Central memory CD4-positive, alpha-beta T cell (primary cell): ENCODE measurements around the gene STUB1.
"Not testable (repeated sequence)": the region's sequence is repeated elsewhere in the genome, so short reads cannot be mapped to it uniquely, and the experiment has no call there.

Experiments
- DNase-seq: peaks from one replicate; pipeline ENCODE4 v3.0.0; 2022

The STUB1 gene

DNA sequence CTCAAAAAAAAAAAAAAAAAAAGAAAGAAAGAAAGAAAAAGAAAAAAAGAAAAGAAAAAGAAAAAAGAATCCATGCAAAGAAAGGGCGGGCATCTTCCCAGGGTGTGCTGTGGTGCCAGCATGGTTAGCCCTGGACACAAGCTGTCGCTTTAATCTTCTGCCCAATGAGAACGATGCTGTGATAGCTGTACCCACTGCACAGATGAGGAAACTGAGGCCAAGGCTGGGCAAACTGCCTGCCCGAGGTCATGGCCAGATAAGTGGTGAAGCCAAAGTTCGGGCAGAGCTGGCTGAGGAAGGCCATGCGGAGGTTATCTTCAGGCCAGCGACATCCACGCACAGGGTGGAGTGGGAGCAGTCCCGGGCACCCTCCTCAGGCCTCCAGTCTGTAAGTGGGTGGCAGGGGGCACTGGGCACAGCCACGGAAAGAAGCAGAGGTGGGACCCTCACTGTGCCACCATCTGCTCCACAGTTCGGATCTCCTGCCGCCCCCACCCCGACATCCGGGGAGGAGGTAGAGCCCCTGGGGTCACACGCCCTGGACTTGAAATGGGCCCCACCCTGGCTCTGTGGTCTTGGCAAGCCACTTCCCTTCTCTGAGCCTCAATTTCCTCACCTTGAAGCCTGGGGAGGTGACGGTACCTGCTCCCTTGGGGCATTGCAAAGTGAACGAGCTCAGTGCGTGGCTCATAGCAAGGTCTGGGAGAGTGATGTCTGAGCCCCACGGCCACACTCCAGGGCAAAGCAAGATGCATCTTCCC is 18.9 kb downstream of the STUB1 start:
- DNase-seq = peak; percentile 45

DNA sequence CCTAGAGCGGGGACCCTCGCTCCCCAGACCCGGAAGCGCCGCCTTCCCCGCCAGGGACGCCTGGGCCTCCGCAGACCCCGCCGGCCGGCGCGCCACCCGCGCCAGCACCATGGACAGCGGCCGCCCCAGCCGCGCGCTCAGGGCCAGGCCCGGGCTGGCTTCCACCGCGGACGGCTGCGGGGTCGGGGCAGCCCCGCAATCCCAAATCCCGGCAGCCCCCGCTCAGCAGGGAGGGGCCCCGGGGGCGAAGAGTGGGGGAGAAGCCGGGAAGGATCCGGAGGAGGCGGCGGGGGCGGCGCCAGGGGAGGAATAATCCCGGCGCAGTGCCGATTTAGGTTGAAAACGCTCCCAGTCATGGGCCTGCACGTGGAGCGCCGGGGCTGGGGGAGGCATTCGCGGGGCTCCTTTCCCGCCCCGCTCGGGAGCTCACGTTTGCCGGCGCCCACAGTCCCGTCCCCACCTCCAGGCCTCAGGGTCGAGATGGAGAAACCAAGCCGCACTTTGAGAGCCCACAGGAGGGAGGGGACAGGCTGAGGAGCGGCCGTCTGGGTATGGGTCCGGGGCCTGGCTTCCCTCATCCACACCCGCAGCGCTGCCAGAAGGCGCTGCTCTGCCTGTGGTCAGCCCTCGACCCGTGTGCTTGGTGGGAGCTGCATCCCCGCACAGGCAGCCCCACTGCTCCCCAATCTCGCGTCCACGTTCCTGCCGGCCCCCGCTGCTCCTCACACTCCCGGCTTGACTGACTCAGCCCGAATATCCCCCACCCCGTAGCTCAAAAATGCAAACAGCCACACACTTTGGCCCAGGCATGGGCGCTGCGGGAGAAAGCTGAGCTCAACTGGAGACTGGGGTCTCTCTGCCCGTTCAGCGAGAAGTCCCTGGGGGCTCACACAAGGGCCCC is 20.7 kb downstream of the STUB1 start:
- DNase-seq = peak; percentile 50

DNA sequence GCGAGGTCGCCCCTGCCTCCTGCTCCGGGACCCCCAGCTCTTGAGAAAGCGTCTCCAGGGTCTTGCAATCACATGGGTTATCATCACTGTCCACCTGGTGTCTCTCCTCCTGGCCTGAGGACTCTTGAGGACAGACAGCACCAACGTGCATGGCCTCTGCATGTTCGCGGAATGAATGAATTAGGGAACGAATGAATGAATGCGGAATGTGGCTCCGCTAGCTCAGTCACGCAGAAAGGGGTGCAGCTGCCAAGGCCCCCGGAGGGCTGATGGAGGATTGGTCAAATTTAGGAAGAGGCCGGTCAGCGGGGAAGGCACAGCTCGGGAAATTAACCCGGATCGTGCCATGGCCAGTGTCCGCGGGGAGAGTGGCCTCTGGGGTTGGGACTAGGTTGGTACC is 22.1 kb downstream of the STUB1 start:
- no peak for DNase-seq

DNA sequence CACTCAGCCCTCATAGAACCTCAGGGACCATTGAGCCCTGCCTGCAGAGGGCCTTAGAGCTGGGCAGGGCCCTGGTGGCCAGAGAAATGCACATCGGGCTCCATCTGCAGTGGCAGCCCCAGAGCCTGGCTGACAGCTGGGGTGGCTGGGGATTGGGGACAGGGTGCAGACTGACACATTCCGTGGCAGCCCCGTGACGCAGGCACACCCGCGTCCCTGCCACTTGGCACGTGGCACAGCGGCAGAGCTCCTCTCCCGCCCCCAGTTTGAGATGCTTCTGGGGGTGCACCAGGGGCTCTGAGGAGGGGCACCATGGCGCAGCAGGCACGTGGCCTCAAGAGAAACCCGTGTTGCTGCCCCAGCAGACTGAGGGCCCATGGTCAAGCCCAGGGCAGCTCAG is 23.2 kb downstream of the STUB1 start:
- no peak for DNase-seq

DNA sequence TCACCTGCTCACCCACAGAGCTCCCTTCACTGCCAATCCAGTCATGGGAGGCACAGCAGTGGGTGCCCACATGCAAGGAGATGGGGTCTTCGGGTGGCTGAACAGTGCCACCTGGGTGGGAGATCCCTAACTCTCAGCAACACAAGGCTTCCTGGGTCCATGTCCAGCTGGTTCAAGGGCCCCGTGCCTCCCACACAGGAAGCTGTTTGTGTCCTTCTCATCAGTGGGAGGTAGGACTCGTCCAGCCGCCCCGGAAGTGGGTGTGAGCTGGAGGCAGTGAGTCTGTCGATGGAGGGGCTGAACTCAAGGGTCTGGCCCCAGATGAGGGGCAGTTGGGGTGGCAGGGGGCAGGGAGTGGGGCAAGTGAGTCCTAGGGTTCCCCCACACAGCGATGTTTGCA is 23.8 kb downstream of the STUB1 start:
- DNase-seq = no peak

DNA sequence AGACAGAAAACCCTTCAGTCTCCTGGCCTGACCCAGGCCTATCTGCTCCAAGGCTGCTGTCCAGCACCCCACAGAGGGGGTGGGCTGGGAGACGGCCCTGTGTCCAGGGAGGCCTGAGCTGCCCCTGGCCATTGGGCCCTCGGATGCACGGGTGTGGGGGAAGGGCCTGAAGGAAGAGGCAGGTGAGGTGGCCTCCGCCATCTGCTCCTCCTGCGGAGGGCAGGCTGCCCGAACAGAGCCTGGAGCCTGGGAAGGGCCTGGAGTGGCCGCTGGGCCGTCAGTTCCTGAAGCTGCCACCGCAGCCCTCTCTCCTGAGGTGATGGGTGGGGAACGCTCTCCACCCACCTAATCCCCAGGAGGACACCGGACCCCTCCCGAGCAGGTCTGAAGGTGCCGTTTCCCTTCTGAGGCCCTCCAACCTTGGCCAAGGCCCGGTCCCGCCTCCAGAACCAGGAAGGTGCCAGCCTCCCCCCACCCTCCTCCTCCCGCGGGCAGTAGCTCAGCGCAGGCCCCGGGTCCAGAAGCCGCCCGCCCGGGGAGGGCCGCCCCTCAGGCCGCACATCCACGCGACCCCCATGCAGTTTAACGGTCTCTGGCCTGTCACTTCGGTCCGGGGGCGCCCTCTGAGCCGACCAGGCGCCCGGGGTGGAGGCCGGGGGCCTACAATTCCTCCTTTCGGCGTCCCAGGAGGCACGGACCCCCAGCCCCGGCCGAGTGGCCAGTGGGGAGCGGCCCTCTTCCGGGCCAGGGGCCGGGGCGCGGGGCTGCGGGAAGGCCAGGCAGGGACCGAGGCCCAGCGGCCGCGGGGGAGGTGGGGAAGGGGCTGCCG is 24.6 kb downstream of the STUB1 start:
- no peak for DNase-seq

DNA sequence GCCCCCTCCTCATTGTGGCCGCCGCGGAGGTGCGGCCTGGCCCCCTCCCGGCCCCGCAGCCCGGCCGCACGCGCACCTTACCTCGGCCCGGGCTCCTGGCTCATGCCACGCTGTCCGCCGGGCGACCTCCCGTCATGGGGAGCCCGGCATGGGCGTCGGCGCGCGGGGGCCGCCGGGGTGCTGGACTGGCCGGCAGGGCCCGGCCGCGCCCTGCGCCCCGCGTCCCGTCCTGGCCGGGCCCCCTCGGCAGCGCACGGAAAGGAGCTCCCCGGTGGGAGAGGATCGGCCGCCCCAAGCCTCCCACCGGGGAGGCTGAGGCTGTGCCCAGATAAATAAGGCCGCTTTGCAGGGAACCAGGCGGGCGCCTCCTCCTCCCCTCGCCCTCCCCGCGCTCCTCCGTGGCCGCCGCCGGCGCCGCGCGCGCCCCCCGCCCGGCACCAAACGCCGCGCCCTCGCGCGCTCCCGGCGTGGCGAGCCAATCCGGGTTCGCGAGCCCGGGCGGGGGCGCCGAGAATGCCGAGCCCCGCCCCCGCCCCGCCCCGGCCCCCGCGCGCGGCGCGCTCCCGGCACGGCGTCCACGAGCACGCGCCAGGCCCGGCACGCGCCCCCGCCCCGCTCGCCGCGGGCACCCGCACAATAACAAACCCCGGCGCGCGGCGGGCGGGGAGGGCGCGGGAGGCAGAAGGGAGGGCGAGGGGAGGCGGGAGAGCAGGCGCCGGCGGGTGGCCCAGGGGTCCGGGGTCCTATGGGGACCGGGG is 25.4 kb downstream of the STUB1 start, which contains the start of gene FBXL16:
Gene FBXL16 (minus strand): TSS at position 371 of the 758 bp plus-strand sequence. CDS start 8,396 bp downstream, outside the sequence.
- DNase-seq = no peak

DNA sequence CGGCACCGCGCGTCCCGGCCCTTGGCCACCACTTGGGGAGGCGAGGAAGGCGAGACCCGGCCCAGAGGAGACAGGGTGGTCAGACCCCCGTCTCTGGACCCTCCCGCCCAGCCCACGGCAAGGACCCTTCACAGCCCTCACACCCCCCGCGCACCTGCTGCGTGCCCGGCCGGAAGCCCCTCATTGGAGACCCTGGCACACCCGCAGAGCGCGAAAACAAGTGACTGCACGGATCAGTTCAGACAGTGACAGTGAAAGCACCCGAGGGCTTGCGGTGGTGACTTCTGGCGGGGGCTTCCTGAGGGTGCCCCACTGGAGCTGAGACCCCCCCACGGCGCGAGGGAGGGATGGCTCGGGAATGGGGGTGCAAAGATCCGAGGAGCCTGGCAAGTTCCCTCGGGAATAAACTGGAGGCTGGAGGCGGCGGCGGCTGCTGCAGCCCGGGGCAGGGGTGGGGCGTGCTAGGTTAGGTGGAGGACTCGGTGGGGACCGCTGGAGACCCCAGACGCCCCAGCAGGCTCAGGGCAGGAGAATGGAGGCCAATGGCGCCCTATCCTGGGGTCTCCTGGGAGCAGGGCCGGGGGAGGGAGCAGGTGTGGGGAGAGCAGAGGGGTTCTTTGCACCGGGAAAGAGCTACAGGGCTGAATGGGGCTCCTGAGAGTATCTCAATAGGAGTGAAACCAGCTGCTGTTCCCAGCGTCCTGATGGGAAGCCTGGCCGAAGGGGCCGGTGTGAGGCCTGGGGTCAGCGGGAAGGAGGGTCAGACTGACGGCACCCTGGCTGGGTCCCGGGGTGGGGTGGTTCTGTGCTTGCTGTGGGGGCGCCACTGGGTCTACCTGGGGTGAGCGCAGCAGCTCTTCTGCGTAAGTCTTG is 26.2 kb downstream of the STUB1 start:
- no peak for DNase-seq

DNA sequence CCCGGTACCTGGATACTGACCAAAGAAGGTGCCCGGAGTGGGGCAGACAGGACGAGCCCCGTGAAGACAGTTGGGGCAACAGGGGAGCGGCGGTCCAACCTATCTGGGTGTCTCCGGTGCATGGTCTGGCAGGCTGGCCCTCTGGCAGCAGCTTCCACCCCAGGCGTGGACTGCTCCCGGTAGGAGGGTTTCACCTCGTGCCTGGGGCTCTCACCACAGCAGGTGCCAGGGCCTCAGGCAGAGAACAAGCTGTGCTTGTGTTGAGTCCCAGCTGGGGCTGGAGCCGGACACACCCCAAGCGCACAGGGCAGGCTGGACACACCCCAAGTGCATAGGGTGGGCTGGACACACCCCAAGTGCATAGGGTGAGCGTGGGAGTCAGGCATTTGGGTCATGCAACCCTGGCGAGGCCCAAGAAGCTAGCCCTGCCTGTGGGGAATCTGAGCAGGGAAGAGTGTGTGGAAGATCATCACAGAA is 26.9 kb downstream of the STUB1 start:
- no peak for DNase-seq

DNA sequence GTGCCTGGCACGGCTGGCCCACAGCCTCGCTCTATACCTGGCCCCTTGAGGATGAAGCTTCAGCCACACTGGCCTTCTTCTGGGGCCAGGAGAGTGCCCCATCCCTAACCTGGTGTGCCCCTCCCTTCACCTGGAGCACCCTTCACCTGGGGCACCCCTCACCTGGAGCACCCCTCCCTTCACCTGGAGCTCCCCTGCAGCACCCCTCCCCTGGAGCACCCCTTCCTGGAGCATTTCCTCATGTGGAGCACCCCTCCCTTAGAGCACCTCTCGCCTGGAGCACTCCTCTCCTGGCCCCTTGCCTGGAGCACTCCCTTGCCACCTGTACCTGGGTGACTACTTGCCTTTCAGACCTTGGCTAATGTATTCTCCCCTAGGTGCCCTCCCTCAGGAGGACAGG is 27.8 kb downstream of the STUB1 start:
- no peak for DNase-seq

DNA sequence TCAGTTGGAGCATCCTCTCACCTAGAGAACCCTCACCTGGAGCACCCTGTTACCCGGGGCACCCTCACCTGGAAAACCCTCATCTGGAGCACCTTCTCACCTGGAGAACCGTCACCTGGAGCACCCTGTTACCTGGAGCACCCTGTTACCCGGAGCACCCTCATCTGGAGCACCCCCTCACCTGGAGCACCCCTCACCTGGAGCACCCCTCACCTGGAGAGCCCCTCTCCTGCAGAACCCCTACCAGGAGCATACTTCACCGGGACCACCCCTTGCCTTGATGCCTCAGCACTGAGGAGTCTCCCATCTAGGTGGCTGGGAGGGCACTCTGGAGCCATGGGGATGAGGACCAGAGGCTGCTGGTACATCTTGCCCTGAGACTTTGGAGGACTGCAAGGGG is 28.7 kb downstream of the STUB1 start:
- no peak for DNase-seq

DNA sequence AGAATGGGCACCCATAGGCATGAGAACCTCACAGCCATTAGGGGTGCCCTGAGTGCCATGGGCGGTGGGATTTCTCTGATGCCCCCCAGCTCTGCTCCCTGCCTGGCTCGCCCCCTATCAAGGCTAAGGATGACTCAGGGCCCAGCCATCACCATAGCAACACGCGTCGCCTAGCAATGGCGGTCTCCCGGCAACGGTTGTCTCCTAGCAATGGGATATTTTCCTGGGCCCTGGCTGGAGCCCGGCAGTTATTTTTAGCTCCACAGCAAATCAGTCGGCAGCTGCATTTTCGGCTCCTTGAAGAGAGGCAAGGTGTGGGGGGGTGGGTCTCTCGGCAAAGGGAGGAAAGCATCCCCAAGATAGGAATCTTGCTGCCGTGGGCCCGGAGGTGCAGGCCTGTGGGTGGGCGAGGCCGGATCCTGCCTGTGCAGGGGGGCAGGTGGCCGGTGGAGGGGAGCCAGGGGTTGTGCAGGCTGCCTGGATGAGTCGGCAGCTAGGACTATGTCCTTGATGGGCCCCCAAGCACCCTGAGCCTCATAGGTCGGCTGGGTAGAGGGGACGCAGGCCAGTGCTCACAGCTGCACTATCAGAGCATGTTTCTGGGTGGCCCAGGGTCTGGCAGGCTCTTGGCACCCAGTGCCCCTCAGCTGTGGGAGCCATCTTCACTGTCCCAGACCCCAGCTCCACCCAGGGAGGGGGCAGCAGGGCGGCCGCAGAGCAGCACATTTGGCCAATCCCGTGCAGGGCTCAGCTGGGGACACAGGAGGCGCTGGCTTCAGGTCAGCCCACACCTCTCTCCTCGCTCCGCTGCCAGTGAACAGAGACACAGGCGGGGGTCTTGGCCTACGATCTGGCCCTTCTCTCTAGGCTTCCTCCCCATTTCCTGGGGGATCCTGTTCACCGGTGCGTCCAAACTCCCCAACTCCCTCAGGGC is 29.6 kb downstream of the STUB1 start:
- no peak for DNase-seq

DNA sequence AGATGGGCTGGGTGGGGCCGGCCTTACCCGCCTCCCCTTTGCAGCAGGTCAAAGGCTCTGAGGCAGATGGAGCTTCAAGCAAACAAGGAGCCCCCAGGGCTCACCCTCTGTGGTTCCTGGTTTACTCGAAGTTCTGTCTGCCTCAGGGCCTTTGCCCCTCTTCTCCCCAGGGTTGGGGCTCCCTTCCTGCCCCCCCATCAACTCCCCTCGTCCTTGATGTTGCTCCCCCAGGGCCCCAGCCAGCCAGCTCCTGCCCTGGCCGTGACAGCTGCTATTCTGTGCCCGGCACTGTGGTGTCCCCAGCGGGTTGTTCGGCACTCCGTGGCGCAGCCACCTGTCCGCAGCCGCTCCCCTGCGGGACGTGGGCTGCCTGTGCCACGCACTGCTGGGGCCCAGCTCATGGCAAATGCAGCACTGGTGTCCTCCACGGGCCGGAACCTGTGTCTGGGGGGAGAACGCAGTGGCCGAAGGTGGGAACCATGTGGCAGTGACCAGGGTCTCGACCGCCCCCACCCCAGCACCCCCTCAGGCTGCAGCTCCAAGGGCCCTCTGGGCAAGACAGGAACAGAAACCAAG is 30.4 kb downstream of the STUB1 start:
- DNase-seq = no peak

DNA sequence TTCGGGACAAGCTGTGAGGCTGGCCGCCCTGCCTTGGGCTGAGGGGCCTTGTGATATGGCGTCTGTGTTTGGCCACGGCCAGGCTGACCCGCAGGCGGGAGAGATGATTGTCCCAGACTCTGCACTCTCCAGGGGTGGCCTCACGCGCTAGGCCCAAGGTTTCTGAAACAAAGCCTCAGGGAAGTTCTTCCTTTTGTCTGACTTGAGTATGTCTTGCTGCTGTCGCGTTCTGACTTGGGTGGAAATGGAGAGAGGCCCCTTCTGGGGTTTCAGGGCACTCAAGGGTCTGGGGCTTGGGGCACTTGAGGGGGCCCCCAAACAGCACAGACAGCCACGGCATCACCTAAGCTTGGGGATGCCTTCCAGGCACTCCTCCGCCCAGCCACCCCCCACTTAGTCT is 30.9 kb downstream of the STUB1 start:
- no peak for DNase-seq

DNA sequence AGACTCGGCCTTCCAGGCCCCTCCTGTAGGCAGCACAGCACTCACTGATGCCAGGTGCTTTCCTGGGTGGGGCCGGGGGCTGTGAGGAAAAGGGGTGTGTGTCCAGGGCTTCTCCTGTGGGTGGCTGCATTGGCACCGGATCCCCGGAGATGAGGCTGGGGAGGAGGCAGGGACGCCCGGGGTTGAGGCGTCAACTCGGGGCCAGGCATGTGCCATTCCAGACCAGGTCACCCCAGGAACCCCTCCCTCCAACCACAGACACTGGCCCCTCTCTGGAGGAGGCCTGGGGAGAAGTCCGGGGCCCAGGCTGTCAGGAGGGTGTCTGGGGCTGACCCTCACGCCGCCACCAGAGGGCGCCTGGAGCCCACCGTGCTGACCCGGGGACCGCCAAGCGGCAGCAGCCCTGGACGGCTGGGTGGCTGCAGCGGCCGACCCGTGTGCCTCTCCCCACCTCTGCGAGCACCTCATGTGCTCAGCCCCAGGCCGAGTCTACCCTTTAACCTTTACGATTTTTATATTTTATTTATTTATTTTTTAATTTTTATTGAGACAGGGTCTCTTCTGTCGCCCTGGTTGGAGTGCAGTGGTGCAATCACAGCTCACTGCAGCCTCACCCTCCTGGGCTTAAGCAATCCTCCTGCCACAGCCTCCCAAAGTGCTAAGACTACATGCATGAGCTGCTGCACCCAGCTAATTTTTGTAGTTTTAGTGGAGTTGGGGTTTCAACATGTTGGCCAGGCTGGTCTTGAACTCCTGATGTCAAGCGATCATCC is 31.5 kb downstream of the STUB1 start:
- peak; percentile 70 for DNase-seq

DNA sequence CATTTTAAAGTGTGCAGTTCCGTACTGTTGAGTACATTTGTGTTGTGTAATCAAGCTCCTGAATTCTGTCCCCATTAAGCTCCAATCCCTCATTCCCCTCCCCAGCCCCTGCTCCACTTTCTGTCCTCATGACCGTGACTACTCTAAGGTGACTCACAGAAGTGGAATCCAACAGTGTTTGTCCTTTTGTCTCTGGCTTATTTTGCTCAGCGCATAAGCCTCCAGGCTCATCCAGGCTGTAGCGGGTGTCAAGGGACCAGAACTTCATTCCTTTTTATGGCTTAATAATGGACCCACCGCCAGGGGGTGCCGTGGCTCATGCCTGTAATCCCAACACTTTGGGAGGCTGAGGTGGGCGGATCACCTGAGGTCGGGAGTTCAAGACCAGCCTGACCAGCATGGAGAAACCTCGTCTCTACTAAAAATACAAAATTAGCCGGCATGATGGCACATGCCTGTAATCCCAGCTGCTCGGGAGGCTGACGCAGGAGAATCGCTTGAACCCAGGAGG is 32.6 kb downstream of the STUB1 start:
- not testable (repeated sequence) for DNase-seq

DNA sequence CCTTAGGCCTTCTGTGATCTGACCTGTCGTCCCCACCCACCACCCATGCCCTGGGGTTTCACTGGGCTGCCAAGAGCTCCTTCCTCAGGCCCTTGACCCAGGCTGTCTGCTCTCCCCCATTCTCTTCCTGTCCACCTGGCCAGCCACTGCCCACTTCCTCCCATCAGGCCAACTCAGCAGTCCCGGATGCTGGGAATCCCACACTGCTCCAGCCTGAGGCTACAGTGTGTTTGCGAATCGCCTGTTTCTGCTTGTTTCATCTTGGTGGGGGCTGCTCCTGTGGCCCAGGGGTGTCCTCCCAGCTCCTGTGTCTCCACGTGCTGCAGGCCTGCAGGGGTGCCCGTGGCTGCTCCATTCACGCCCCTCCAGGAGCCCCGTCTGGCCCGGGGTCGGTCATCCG is 33.9 kb downstream of the STUB1 start:
- no peak for DNase-seq
